GM18498 (cell line): ENCODE measurements around the gene LYRM2.

Experiments used
- ATAC-seq: cut with Tn5 transposase; IDR thresholded peaks from one replicate; pipeline ENCODE4 v1.9.1; 2021; ENCODE audit warnings: mild to moderate bottlenecking, moderate library complexity; ENCODE audit not compliant: unreplicated experiment

LYRM2 gene

GRCh38 chr6:89562093-89562973, 76.2 kb downstream of the LYRM2 start:
- ATAC-seq = no peak

- ATAC-seq = no peak
Observed at GRCh38 chr6:89559487-89559886, 79.1 kb downstream of the LYRM2 start.

- no peak for ATAC-seq
Observed at GRCh38 chr6:89555806-89556205, 82.7 kb downstream of the LYRM2 start.

GRCh38 chr6:89555031-89555430, 83.5 kb downstream of the LYRM2 start:
- no peak for ATAC-seq

- ATAC-seq = no peak
Observed at GRCh38 chr6:89554106-89554505, 84.4 kb downstream of the LYRM2 start.

- ATAC-seq = no peak
Observed at GRCh38 chr6:89553431-89553830, 85.1 kb downstream of the LYRM2 start.

GRCh38 chr6:89547281-89547680, 91.3 kb downstream of the LYRM2 start:
- ATAC-seq = no peak

- no peak for ATAC-seq
Observed at GRCh38 chr6:89542866-89543265, 95.7 kb downstream of the LYRM2 start.

GRCh38 chr6:89542081-89542857, 96.3 kb downstream of the LYRM2 start:
- no peak for ATAC-seq

- no peak for ATAC-seq
Observed at GRCh38 chr6:89539779-89540178, 98.8 kb downstream of the LYRM2 start.

GRCh38 chr6:89536231-89536630, 102.3 kb downstream of the LYRM2 start:
- no peak for ATAC-seq

- ATAC-seq = no peak
Observed at GRCh38 chr6:89530982-89531381, 107.6 kb downstream of the LYRM2 start.

- no peak for ATAC-seq
Observed at GRCh38 chr6:89528866-89529265, 109.7 kb downstream of the LYRM2 start.

- ATAC-seq = no peak
Observed at GRCh38 chr6:89527634-89528033, 110.9 kb downstream of the LYRM2 start.

- no peak for ATAC-seq
Observed at GRCh38 chr6:89526563-89526869, 112.0 kb downstream of the LYRM2 start.

- ATAC-seq = no peak
Observed at GRCh38 chr6:89525786-89526562, 112.6 kb downstream of the LYRM2 start.

GRCh38 chr6:89522778-89523177, 115.8 kb downstream of the LYRM2 start:
- no peak for ATAC-seq

GRCh38 chr6:89520736-89521135, 117.8 kb downstream of the LYRM2 start:
- no peak for ATAC-seq

GRCh38 chr6:89518352-89519055, 120.0 kb downstream of the LYRM2 start:
- ATAC-seq = no peak
